Activated CD8-positive, alpha-beta memory T cell treated with anti-CD3 and anti-CD28 coated beads, Interleukin-2, amount 50 U/mL, for 4 hours (primary cell): ENCODE data around the gene CNMD.
"Not testable (repeated sequence)": the region's sequence is repeated elsewhere in the genome, so short reads cannot be mapped to it uniquely, and the experiment has no call there.

Experiments used
- DNase-seq: peaks from one replicate; pipeline ENCODE4 v3.0.0-alpha.2; 2020

CNMD gene

GRCh38 chr13:52743988-52744387 is 4.4 kb upstream of the CNMD start:
- no peak for DNase-seq

DNA sequence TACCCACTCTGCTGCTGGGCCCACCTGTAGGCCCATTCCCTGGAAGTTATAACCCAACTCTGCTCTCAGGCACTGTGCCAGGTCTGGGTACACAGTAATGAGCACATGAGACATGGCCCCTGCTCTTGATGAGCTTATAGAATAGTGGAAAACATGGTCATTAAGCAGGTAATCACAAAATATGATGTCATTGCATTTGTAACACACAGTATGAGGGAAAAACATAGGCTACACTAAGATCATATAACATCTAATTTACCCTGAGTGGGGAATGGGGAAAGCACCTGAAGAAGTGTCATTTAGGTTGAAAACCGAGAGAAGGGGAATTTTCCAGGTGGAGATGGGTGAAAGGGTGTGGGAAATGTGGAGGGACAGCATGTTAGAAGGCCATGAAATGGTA is 3.9 kb upstream of the CNMD start:
- DNase-seq = no peak

GRCh38 chr13:52738719-52739467 is 727 bp downstream of the CNMD start:
- DNase-seq = peak; percentile 41

DNA sequence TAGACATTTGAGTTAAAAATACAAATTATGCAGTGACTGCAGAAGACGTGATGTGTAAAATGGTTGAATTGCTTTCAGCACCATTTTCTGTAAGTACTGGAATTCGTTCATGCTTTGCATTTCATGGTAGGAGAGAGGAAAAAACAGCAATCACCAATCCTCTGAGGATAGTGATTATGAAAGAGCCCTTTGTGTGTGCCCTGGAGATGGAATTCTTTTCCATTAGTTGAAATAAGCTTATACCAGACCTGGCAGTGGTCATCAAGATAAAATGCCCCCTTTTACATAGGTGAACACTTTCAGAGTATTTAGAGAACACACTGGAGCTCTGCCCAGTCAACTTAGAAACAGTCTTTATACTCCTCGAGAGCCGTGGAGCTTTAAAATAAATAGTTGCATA is 1.7 kb downstream of the CNMD start:
- DNase-seq = no peak

DNA sequence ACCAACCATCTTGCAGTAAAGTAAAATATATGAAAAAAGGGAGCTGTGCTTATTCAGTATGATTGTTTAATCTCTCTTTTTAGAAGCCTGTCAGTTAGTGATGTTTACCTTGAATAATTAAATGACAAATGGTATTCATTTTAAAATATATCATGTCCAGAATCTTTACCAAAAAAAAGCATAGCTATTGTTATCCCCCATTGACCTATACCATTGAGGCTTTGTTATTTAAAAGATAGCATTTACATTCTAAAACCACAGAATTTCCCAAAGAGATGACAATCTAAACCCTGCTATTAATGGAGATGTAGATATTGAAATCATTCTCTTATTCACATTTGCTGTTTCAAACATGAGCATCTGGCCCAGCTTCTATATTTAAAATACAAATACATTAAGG is 2.2 kb downstream of the CNMD start:
- no peak for DNase-seq

GRCh38 chr13:52736891-52737290 is 2.7 kb downstream of the CNMD start:
- DNase-seq = no peak

DNA sequence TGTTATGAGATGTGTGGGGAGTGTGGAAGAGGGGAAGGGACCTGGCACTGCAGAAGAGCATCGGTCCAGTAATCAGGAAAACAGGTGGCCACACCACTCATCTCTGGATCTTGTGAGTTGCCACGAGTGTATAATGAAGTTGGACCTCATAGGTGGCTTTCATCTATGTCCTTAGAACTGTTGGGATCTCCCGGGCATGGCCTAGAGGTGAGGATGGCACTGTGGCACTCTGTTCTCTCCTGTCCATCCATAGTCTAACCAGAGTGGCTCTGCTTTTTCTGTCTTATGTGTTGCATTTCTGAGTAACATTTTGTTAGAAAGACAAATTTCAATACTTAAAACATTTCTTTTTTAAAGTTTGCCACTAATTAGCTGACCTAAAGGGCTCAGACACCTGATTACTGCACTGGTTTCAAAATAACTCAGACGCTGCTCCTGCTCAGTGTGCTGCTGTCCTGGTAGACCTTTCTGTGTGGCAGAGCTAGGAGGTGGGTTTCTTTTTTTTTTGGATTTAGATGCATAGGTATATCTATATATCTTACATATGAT is 5.5 kb downstream of the CNMD start:
- no peak for DNase-seq

GRCh38 chr13:52726258-52726657 is 13.4 kb downstream of the CNMD start:
- DNase-seq = no peak

DNA sequence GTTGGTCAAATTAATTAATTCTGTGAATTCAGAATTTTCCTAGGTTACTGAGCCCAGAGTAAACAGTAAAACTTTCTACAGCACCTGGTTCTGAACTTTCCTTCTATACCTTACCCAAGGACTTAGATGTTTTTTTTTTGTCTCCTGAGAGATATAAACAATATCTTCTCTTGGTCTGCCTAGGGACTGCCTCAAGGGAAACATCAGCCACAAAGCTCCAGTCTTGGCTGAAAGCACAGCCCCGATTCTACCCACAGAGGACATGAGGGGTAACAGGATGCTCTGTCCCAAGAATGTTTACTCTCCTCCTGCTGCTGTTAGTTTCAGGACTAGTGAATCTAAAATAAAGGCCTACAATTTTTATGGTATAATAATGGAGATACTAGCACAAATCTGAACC is 14.3 kb downstream of the CNMD start:
- no peak for DNase-seq

DNA sequence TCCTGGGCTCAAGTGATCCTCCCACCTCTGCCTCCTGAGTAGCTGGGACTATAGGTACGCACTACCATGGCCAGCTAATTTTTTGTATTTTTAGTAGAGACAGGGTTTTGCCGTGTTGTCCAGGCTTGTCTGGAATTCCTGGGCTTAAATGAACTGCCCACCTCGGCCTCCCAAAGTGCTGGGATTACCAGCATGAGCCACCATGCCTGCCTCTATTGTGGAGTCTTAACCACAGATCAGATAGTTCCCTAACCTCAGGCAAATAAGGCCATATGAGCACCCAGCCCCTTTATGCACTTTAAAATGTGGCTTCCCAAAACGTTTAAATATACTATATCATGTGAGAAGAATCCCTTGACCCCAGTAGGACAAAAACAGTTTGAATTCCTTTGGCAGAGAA is 16.4 kb downstream of the CNMD start:
- DNase-seq = no peak

- not testable (repeated sequence) for DNase-seq
These were observed 18.3 kb downstream of the CNMD start for GRCh38 chr13:52721356-52721755.

GRCh38 chr13:52720904-52721303 is 18.7 kb downstream of the CNMD start:
- DNase-seq = not testable (repeated sequence)

DNA sequence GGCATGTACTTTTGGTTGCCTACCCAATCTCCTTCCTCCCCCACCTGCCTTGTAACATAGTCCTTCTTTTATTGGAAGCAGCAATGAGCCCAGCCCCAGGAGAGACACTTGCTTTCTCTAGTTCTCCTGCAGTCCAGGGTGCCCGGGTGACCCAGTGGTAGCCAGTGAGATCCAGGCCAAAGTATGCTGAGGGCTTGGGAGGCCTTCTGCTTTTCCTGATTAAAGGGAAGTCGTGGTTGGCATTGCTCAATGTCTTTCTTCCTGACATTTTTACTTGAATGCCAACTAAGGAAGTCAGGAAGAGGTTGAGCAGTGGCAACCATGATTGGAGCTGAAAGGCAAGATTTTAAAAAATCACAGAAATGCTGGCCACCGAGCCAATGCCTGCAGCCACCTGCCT is 25.7 kb downstream of the CNMD start:
- no peak for DNase-seq

DNA sequence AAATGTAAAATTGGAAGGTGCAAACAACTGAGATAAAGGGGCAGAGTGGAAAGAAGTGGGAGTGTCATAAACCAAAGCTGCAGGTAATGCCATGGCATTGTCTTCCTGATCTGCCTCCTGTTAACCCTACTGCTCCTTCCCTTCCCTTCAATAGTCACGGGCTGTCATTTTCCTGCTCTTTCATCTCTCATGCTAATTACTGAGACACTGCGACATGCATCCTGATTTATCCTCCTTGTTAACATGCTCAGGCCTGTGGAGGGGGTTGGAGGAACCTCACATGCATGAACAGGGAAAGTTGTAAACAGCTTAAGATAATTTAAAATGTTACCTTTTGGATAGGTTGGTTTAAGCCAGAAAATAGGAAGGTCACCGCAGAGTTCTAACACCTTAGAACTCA is 27.2 kb downstream of the CNMD start:
- no peak for DNase-seq

DNA sequence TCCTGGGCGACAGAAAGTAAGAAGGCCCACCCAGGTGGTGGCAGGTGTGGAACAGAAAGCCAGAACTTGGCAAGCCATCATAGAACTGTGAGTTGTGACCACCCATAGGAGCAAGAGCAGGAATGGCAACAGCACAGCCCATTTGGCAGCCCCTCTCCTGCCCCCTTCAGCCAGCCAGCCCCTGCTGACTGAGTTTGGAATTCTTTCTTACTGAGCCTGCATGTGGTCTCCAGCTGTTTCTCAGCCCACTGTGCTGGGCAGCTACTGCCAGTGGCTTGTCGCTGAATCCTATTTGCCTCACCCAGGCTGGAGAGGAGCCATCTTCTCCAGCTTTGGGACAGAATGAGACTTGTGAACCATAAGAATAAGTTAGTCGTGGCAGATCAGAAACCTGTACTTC is 28.3 kb downstream of the CNMD start:
- no peak for DNase-seq

DNA sequence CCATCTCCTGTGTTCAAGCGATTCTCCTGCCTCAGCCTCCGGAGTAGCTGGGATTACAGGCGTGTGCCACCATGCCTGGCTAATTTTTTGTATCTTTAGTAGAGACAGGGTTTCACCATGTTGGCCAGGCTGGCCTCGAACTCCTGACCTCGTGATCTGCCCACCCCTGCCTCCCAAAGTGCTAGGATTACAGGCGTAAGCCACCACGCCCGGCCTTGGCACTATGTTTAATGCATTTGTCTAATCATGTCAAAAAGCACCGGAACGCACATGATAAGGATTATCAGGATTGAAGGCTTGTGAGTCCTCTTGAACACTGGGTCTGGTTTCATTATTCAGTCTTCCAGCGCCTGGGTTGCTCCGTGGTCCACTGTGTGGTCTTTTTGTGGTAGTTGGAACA is 31.4 kb downstream of the CNMD start:
- not testable (repeated sequence) for DNase-seq

- no peak for DNase-seq
These were observed 32.2 kb downstream of the CNMD start for GRCh38 chr13:52707375-52707774.

- no peak for DNase-seq
These were observed 33.5 kb downstream of the CNMD start for GRCh38 chr13:52706081-52706480.

GRCh38 chr13:52703482-52703881 is 36.1 kb downstream of the CNMD start:
- no peak for DNase-seq

- DNase-seq = no peak
These were observed 37.7 kb downstream of the CNMD start for GRCh38 chr13:52701728-52702465.

GRCh38 chr13:52696566-52696965 is 43.1 kb downstream of the CNMD start:
- DNase-seq = no peak

- DNase-seq = no peak
These were observed 43.8 kb downstream of the CNMD start for GRCh38 chr13:52695856-52696255.

DNA sequence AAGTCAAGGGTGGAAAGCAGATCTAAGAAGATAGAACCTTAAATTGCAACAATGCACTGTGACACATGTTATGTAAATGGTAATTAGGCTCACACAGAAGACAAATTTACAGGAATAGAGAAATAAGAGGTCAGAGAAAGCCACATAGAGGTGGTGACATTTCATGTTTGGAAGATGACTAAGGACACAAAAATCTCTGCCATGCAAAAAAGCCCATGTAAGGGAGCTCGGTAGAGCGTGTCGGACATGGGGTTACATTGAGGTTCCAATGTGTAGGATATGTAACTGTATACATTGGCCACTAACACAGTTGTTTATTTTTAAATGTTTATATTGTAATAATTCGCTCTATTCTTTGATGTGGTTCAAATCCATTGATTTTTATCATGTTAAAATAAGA is 53.2 kb downstream of the CNMD start:
- no peak for DNase-seq

GRCh38 chr13:52685806-52686205 is 53.8 kb downstream of the CNMD start:
- DNase-seq = not testable (repeated sequence)
